GM23248 (cell line): Measurements from ENCODE around the gene RABL6.

Experiments used
- EZH2 ChIP-seq: fragments of 200-600 bp; sonication (generic); IDR thresholded peaks from 2 replicates; pipeline ENCODE4 v1.6.1; 2018; ENCODE audit warnings: antibody characterized with exemption, mild to moderate bottlenecking; ENCODE audit not compliant: insufficient read depth, poor library complexity, severe bottlenecking
- EZH2phosphoT487 ChIP-seq: fragments of 200-600 bp; sonication (generic); IDR thresholded peaks from 2 replicates; pipeline ENCODE4 v1.6.1; 2018; ENCODE audit warnings: antibody characterized with exemption, moderate library complexity, mild to moderate bottlenecking, low read depth; ENCODE audit not compliant: insufficient read depth

DNA sequence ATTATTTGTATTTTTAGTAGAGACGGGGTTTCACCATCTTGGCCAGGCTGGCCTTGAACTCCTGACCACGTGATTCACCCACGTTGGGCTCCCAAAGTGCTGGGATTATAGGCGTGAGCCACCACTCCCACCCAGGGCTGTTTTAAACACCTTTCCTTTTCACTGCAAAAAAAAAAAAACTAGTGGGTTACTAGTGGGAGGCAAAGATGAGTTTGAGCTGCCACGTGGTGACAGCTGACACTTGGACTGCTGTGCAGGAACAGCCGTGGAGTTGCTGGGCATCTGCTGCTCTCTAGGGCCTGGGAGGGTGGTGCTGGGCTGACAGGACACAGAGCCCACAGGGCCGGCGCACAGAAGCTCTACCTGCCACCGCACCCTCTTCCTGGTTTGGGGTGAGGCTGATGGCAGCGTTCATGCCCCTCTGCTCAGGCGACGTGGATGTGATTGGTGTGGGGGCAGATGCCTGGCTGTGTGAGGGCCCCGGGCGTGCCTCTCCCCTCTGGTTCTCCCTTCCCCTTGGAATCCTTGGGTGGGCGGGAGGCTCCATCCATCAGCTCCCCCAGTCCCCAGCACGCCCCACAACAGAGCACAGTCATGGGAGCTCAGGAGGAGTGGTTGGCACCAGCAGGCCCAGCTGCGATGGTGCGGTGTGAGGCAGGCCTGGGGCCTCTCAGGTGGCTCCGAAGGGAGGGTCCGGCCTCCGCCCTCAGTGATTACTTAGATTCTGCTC is 16.9 kb downstream of the RABL6 start:
- TF ChIP-seq EZH2phosphoT487 (no peak), EZH2 (no peak)
